Measurements from ENCODE around the gene MXRA8. TPM values are rescaled to one million over a fixed set of nuclear protein-coding genes. Genes with fewer than 3 reads are reported as not detected.
A peak's percentile ranks its signal among the peaks of the same experiment; 100 is the strongest.
"Not testable (repeated sequence)": the region's sequence is repeated elsewhere in the genome, so short reads cannot be mapped to it uniquely, and the experiment has no call there.

Gene MXRA8
- total RNA-seq, 3 donors from 2014 or later: 6.8 to 62.1 (median 20.8) TPM

DNA sequence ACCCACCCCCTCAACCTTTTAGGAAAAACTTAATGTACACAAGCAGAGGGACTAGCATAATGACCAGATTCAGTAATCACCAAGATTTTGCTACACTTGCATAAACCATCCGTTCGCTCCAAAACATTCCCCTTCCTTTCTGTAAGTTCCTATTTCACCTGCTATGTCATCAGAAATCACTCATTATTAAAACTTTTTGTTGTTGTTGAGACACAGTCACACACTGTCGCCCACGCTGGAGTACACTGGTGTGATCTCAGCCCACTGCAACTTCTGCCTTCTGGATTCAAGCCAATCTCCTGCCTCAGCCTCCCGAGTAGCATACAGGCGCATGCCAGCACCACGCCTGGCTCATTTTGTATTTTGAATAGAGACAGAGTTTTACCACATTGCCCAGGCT is 45.3 kb upstream of the MXRA8 start:
- no peak overlapping the region for H3K4me3 ChIP-seq
- H3K4me1 ChIP-seq (ENCODE audit: low read depth): peaks cover 22% of the 10 kb centered on the region
- intact Hi-C loops (cut with DNase I, micrococcal nuclease): no loop called here
- no peak for ATAC-seq
- H3K9me3 ChIP-seq: no peaks in the 10 kb centered on the region
- TF ChIP-seq, protein P1, sequence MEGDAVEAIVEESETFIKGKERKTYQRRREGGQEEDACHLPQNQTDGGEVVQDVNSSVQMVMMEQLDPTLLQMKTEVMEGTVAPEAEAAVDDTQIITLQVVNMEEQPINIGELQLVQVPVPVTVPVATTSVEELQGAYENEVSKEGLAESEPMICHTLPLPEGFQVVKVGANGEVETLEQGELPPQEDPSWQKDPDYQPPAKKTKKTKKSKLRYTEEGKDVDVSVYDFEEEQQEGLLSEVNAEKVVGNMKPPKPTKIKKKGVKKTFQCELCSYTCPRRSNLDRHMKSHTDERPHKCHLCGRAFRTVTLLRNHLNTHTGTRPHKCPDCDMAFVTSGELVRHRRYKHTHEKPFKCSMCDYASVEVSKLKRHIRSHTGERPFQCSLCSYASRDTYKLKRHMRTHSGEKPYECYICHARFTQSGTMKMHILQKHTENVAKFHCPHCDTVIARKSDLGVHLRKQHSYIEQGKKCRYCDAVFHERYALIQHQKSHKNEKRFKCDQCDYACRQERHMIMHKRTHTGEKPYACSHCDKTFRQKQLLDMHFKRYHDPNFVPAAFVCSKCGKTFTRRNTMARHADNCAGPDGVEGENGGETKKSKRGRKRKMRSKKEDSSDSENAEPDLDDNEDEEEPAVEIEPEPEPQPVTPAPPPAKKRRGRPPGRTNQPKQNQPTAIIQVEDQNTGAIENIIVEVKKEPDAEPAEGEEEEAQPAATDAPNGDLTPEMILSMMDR (IDR thresholded peaks at IDR 0.05): no peak
- no peak for DNase-seq
- no peaks in the 10 kb centered on the region for H3K36me3 ChIP-seq (ENCODE audit: low read depth)

DNA sequence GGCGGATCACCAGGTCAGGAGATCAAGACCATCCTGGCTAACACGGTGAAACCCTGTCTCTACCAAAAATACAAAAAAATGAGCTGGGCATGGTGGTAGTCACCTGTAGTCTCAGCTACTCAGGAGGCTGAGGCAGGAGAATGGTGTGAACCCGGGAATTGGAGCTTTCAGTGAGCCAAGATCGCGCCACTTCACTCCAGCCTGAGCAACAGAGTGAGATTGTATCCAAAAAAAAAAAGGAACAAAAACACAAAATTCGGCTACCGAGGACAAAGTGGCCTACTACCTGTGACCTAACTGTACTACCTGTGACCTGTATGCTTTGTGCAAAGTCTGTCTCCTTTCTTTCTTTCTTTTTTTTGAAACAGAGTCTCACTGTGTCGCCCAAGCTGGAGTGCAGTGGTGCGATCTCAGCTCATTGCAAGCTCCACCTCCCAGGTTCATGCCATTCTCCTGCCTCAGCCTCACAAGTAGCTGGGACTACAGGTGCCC is 44.6 kb upstream of the MXRA8 start:
- DNase-seq; ATAC-seq; H3K36me3 ChIP-seq (ENCODE audit: low read depth); intact Hi-C loops (cut with DNase I, micrococcal nuclease); H3K9me3 ChIP-seq; H3K4me3 ChIP-seq: not testable (repeated sequence)
- H3K4me1 ChIP-seq (ENCODE audit: low read depth): peaks cover 22% of the 10 kb centered on the region

DNA sequence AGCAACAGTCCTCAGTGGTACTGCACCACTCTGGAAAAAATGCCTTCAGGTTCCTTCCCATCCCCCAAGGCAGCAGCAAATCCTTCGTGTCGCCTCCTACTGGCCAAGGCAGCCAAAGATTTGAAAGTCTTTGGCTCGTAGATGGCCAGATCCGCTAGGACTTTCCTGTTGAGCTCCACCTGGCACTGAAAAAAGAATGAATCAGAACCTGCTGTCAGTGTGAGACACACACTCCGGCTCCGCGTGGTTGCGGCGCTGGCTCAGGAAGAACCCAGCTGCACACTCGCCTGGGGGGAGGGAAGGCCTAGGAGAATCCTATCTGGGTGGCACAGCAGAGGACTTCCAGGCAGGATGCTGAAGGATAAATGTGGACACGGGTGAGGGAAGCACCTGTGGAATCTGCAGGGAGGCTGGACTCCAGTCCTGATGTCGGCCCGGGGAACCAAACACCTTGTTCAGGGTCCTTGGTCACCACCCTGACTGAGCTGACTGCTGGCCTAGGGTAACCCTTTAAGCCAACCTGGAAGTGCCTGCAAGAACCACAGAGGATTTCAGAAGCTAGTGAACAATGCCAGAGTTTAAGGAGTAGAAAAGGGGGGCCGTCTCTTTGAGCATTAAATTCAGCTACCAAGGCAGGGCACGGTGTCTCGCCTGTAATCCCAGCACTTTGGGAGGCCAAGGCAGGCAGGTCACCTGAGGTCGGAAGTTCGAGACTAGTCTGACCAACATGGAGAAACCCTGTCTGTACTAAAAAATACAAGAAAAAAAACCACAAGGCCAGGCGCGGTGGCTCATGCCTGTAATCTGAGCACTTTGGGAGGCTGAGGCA is 43.9 kb upstream of the MXRA8 start:
- H3K4me1 ChIP-seq (ENCODE audit: low read depth): peaks cover 27% of the 10 kb centered on the region
- no peaks in the 10 kb centered on the region for H3K9me3 ChIP-seq
- H3K4me3 ChIP-seq: no peak overlapping the region
- ATAC-seq: no peak
- no peaks in the 10 kb centered on the region for H3K36me3 ChIP-seq (ENCODE audit: low read depth)
- intact Hi-C loops (cut with DNase I, micrococcal nuclease): no loop called here
- DNase-seq: peak in 2 of 3 donors; percentile 50 to 54
- TF ChIP-seq, protein P1 (IDR thresholded peaks at IDR 0.05): peak; percentile 13

DNA sequence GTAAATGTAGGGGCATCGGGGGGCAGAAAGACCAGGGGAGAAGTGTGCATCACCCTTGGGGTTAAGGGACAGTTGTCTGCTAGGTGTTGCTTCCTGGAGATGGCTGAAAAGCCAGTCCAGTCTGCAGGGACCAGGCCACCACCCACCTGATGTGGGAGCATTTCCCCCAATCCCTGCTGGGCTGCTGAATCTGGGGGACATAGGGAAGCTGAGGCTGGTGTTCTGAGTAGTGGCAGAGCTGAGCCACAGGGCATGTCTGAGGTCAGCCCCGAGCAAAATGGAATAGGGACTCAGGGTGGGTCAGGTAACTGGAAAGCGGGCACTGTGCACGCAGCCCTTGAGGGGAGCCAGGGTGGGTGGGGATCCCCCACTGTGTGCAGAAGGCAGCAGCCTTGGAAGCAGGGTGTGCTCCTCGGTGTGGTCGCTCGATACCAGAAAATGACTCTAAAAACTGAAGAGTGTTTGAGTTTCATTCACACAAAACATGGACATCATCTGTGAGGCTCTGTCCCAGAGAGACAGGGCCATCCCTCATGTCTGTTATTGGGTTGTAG is 43.2 kb upstream of the MXRA8 start:
- no peak for DNase-seq
- Histone ChIP-seq H3K36me3 (ENCODE audit: low read depth) (no peaks in the 10 kb centered on the region), H3K9me3 (no peaks in the 10 kb centered on the region), H3K4me3 (no peak overlapping the region), H3K4me1 (ENCODE audit: low read depth) (peaks cover 27% of the 10 kb centered on the region)
- no peak for ATAC-seq
- TF ChIP-seq, protein P1 (IDR thresholded peaks at IDR 0.05): no peak
- intact Hi-C loops (cut with DNase I, micrococcal nuclease): no loop called here

DNA sequence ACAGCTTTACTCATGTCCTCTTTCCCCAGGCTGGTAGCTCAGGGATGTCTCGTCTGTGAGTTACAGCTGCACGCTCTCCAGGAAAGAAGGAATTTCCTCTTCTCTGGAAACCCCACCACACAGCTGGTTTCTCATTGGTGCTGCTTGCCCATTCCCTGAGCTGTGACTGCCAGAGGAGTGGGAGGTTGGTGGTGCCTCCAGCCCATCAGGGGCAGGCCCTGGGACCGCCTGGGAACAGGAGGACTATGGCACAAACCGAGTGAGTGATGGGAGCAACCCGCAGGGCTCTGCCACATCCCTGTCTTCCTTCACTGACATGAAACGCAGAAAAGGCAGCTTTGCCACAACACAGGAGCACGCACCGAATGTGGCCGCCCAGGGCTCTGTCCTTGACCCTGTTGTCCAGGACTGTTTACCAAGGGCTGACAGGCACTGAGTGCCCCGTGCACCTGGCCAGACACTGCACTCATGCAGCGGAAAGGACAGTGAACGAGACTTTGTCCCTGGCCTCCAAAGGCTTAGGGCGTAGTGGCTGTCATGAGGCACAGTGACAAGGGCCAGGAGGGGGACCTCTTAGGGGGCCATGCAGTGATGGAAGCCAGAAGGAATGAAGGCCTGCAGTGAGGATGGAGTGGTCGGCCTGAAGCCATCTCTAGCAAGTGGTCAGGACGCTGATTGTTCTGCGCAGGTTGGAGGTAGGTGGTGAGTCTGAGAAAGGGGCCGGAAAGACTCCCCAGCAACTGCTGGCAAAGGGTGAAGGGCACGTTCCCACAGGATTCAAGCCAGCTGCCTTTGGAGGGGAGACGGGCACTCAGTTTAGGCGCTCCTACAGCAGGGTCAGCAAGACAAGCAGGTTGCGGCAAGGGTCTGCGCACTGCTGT is 42.5 kb upstream of the MXRA8 start:
- peaks cover 21% of the 10 kb centered on the region for H3K4me1 ChIP-seq (ENCODE audit: low read depth)
- intact Hi-C loops (cut with DNase I, micrococcal nuclease): no loop called here
- H3K9me3 ChIP-seq: no peaks in the 10 kb centered on the region
- DNase-seq: no peak
- no peaks in the 10 kb centered on the region for H3K36me3 ChIP-seq (ENCODE audit: low read depth)
- no peak for ATAC-seq
- no peak overlapping the region for H3K4me3 ChIP-seq
- TF ChIP-seq, protein P1 (IDR thresholded peaks at IDR 0.05): no peak

Measured in mucosa of descending colon (tissue), 3 donors.